ENCODE data around the gene KYNU. TPM values are rescaled to one million over a fixed set of nuclear protein-coding genes. Genes with fewer than 3 reads are reported as not detected.

The KYNU gene
- total RNA-seq, 6 experiments from 2014 or later, result 0.17 to 0.63 (median 0.34) TPM; not detected in 1

DNA sequence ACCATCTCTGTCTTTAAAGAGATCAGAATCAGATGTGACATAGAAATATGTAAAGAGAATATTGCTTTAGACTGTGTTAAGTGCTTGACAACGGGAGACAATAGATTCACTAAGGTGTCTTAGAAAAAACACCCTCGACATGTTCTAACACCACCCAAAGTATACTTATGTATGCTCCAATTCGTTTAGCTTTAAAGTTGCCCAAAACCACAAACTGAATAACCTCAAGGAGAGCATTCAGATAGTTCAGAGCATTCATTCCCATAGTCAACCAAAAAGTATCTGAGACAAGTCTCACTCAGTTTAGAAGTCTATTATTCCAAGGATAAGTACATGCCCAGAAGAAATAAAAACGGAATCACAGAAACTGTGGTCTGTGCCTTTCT is 96.4 kb downstream of the KYNU start:
- peaks cover 15% of the 10 kb centered on the region for H3K4me1 Mint-ChIP-seq (ENCODE audit: low read depth)
- no peak overlapping the region for H3K27ac Mint-ChIP-seq
- H3K36me3 Mint-ChIP-seq (ENCODE audit: low read depth), result no peaks in the 10 kb centered on the region
- DNase-seq, result no peak
- TF ChIP-seq, protein P1, sequence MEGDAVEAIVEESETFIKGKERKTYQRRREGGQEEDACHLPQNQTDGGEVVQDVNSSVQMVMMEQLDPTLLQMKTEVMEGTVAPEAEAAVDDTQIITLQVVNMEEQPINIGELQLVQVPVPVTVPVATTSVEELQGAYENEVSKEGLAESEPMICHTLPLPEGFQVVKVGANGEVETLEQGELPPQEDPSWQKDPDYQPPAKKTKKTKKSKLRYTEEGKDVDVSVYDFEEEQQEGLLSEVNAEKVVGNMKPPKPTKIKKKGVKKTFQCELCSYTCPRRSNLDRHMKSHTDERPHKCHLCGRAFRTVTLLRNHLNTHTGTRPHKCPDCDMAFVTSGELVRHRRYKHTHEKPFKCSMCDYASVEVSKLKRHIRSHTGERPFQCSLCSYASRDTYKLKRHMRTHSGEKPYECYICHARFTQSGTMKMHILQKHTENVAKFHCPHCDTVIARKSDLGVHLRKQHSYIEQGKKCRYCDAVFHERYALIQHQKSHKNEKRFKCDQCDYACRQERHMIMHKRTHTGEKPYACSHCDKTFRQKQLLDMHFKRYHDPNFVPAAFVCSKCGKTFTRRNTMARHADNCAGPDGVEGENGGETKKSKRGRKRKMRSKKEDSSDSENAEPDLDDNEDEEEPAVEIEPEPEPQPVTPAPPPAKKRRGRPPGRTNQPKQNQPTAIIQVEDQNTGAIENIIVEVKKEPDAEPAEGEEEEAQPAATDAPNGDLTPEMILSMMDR (IDR thresholded peaks at IDR 0.05), result no peak
- H3K4me3 Mint-ChIP-seq, result no peak overlapping the region
- H3K27me3 Mint-ChIP-seq (ENCODE audit: insufficient read depth), result no peaks in the 10 kb centered on the region; the same call in 1 of the 2 replicates
- no peaks in the 10 kb centered on the region; the same call in 1 of the 2 replicates for H3K9me3 Mint-ChIP-seq

DNA sequence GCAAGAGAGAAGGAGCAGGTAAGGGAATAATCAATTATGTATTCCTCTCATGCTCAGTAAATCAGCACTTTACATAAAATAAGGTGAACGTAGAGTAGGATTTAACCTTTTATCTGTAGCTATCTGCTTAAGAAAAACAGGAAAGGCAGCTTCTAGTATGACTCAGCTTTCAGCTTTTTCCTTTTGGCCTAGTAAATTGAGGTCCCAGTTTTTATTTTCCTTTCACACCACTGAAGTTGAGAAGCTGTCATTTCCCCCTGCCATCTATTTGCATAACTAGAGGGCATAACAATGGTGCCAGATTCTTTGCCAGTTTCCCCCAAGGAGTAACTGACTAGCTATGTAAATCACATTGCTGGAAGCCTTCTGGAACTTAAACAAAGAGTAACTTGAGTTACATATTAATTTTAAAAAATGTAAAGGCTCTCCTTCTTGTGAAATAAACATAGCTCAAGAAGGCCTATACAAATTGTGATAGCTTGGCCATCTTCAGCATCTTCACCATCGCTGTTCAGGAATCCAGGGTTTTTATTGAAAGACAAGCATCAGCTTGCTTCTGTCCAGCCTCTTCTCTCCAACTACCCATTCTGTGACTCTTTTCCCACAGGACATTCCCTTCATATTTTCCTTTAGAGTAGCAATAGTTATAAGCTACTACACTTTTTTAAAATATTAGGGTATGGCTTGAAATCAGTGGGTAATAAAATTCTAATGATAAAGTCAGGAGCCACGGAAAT is 97.0 kb downstream of the KYNU start:
- DNase-seq, result no peak
- Mint-ChIP-seq H3K4me1 (ENCODE audit: low read depth) (peaks cover 15% of the 10 kb centered on the region), H3K4me3 (no peak overlapping the region), H3K36me3 (ENCODE audit: low read depth) (no peaks in the 10 kb centered on the region), H3K27me3 (ENCODE audit: insufficient read depth) (no peaks in the 10 kb centered on the region; the same call in 1 of the 2 replicates), H3K9me3 (no peaks in the 10 kb centered on the region; the same call in 1 of the 2 replicates), H3K27ac (no peak overlapping the region)
- TF ChIP-seq, protein P1 (IDR thresholded peaks at IDR 0.05), result no peak

- H3K27ac Mint-ChIP-seq, result no peak overlapping the region
- no peak for DNase-seq
- TF ChIP-seq, protein P1 (IDR thresholded peaks at IDR 0.05), result no peak
- no peaks in the 10 kb centered on the region for H3K36me3 Mint-ChIP-seq (ENCODE audit: low read depth)
- H3K4me1 Mint-ChIP-seq (ENCODE audit: low read depth), result peaks cover 15% of the 10 kb centered on the region
- H3K27me3 Mint-ChIP-seq (ENCODE audit: insufficient read depth), result no peaks in the 10 kb centered on the region; the same call in 1 of the 2 replicates
- no peaks in the 10 kb centered on the region; the same call in 1 of the 2 replicates for H3K9me3 Mint-ChIP-seq
- H3K4me3 Mint-ChIP-seq, result no peak overlapping the region
Observed at GRCh38 chr2:142975239-142975638, 97.8 kb downstream of the KYNU start.

- no peak overlapping the region for H3K4me3 Mint-ChIP-seq
- H3K36me3 Mint-ChIP-seq (ENCODE audit: low read depth), result no peaks in the 10 kb centered on the region
- DNase-seq, result peak; percentile 31
- no peaks in the 10 kb centered on the region; the same call in 1 of the 2 replicates for H3K9me3 Mint-ChIP-seq
- H3K27ac Mint-ChIP-seq, result no peak overlapping the region
- no peaks in the 10 kb centered on the region for H3K4me1 Mint-ChIP-seq (ENCODE audit: low read depth)
- TF ChIP-seq, protein P1 (IDR thresholded peaks at IDR 0.05), result peak; percentile 82
- no peaks in the 10 kb centered on the region for H3K27me3 Mint-ChIP-seq (ENCODE audit: insufficient read depth)
Observed at GRCh38 chr2:142980246-142981068, 103.0 kb downstream of the KYNU start.

DNA sequence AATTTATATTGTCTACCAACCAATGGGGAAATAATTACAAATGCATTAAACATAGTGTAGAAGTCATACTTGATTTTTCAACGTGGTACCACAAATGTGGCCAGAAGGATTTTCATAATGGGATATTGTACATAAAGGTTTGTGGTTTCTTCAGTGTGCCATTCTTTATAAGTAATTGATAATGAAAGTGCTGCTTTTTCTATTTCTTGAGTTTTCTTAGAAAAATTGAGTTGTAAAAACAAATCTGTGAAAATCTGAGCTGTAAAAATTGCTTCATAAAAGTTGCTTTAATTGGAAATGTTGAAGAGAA is 103.6 kb downstream of the KYNU start:
- H3K27ac Mint-ChIP-seq, result no peak overlapping the region
- no peaks in the 10 kb centered on the region for H3K27me3 Mint-ChIP-seq (ENCODE audit: insufficient read depth)
- DNase-seq, result no peak
- no peaks in the 10 kb centered on the region for H3K36me3 Mint-ChIP-seq (ENCODE audit: low read depth)
- no peaks in the 10 kb centered on the region for H3K9me3 Mint-ChIP-seq
- no peak overlapping the region for H3K4me3 Mint-ChIP-seq
- TF ChIP-seq, protein P1 (IDR thresholded peaks at IDR 0.05), result peak; percentile 7; the same call in 1 of the 2 replicates
- H3K4me1 Mint-ChIP-seq (ENCODE audit: low read depth), result no peaks in the 10 kb centered on the region

Data from HFFc6 (cell line).